ENCODE data around the gene PDAP1. TPM values are rescaled to one million over a fixed set of nuclear protein-coding genes. Genes with fewer than 3 reads are reported as not detected.

The PDAP1 gene
- total and polyA plus RNA-seq, 2 of the 13 experiments (the other 11 are each of a cell fraction or from before 2014, with no cell fraction given), result 13.0 to 100 TPM

- TF ChIP-seq, protein P1, sequence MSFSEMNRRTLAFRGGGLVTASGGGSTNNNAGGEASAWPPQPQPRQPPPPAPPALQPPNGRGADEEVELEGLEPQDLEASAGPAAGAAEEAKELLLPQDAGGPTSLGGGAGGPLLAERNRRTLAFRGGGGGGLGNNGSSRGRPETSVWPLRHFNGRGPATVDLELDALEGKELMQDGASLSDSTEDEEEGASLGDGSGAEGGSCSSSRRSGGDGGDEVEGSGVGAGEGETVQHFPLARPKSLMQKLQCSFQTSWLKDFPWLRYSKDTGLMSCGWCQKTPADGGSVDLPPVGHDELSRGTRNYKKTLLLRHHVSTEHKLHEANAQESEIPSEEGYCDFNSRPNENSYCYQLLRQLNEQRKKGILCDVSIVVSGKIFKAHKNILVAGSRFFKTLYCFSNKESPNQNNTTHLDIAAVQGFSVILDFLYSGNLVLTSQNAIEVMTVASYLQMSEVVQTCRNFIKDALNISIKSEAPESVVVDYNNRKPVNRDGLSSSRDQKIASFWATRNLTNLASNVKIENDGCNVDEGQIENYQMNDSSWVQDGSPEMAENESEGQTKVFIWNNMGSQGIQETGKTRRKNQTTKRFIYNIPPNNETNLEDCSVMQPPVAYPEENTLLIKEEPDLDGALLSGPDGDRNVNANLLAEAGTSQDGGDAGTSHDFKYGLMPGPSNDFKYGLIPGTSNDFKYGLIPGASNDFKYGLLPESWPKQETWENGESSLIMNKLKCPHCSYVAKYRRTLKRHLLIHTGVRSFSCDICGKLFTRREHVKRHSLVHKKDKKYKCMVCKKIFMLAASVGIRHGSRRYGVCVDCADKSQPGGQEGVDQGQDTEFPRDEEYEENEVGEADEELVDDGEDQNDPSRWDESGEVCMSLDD (CRISPR knock-in tag; IDR thresholded peaks at IDR 0.05; ENCODE audit: borderline replicate concordance), result no peak
- no peak for TF ChIP-seq ZNF33A (CRISPR knock-in tag; IDR thresholded peaks at IDR 0.05; ENCODE audit: borderline replicate concordance)
- TF ChIP-seq IRF9 (CRISPR knock-in tag; IDR thresholded peaks at IDR 0.05; ENCODE audit: borderline replicate concordance), result peak; percentile 74; the same call in 1 of the 2 replicates
- peak; percentile 86; the same call in 1 of the 2 replicates for TF ChIP-seq ZNF713 (CRISPR knock-in tag; IDR thresholded peaks at IDR 0.05)
- TF ChIP-seq, protein P2, sequence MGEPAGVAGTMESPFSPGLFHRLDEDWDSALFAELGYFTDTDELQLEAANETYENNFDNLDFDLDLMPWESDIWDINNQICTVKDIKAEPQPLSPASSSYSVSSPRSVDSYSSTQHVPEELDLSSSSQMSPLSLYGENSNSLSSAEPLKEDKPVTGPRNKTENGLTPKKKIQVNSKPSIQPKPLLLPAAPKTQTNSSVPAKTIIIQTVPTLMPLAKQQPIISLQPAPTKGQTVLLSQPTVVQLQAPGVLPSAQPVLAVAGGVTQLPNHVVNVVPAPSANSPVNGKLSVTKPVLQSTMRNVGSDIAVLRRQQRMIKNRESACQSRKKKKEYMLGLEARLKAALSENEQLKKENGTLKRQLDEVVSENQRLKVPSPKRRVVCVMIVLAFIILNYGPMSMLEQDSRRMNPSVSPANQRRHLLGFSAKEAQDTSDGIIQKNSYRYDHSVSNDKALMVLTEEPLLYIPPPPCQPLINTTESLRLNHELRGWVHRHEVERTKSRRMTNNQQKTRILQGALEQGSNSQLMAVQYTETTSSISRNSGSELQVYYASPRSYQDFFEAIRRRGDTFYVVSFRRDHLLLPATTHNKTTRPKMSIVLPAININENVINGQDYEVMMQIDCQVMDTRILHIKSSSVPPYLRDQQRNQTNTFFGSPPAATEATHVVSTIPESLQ (CRISPR knock-in tag; conservative IDR thresholded peaks at IDR 0.05), result 0 out of 2 replicates have a peak, but pooled peaks have one; percentile 60
- no peak; the same call in 1 of the 2 replicates for TF ChIP-seq LBX2 (CRISPR knock-in tag; IDR thresholded peaks at IDR 0.05; ENCODE audit: borderline replicate concordance)
- TF ChIP-seq ZNF136 (CRISPR knock-in tag; IDR thresholded peaks at IDR 0.05; ENCODE audit: low read depth), result 0 out of 2 replicates have a peak, but pooled peaks have one; percentile 24
- TF ChIP-seq, protein P3, sequence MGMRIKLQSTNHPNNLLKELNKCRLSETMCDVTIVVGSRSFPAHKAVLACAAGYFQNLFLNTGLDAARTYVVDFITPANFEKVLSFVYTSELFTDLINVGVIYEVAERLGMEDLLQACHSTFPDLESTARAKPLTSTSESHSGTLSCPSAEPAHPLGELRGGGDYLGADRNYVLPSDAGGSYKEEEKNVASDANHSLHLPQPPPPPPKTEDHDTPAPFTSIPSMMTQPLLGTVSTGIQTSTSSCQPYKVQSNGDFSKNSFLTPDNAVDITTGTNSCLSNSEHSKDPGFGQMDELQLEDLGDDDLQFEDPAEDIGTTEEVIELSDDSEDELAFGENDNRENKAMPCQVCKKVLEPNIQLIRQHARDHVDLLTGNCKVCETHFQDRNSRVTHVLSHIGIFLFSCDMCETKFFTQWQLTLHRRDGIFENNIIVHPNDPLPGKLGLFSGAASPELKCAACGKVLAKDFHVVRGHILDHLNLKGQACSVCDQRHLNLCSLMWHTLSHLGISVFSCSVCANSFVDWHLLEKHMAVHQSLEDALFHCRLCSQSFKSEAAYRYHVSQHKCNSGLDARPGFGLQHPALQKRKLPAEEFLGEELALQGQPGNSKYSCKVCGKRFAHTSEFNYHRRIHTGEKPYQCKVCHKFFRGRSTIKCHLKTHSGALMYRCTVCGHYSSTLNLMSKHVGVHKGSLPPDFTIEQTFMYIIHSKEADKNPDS (CRISPR knock-in tag; IDR thresholded peaks at IDR 0.05), result no peak; the same call in 1 of the 2 replicates
- no peak for TF ChIP-seq ZNF616 (CRISPR knock-in tag; IDR thresholded peaks at IDR 0.05; ENCODE audit: low read depth)
- TF ChIP-seq, protein P4, sequence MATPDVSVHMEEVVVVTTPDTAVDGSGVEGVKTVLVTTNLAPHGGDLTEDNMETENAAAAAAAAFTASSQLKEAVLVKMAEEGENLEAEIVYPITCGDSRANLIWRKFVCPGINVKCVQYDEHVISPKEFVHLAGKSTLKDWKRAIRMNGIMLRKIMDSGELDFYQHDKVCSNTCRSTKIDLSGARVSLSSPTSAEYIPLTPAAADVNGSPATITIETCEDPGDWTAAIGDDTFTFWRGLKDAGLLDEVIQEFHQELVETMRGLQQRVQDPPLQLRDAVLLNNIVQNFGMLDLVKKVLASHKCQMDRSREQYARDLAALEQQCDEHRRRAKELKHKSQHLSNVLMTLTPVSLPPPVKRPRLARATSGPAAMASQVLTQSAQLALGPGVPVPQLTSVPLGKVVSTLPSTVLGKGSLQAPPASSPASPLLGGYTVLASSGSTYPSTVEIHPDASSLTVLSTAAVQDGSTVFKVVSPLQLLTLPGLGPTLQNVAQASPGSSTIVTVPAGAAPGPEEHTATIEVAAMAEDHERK (CRISPR knock-in tag; IDR thresholded peaks at IDR 0.05; ENCODE audit: low read depth), result 0 out of 2 replicates have a peak, but pooled peaks have one; percentile 12
- no peak for TF ChIP-seq TCF7L2 (IDR thresholded peaks at IDR 0.05; ENCODE audit: low read depth, low read length)
- peak; percentile 90; the same call in 1 of the 2 replicates for TF ChIP-seq SMAD3 (CRISPR knock-in tag; IDR thresholded peaks at IDR 0.05)
- 0 out of 2 replicates have a peak, but pooled peaks have one; percentile 16 for TF ChIP-seq ZNF280B (CRISPR knock-in tag; IDR thresholded peaks at IDR 0.05; ENCODE audit: borderline replicate concordance)
Observed at GRCh38 chr7:99408379-99409191, at the start of gene PDAP1, which contains the start of gene BUD31 (continued).
